T47D (cell line): ENCODE data around the gene CDC42SE2.
A peak's percentile ranks its signal among the peaks of the same experiment; 100 is the strongest.

ENCODE experiments used
- DNase-seq, 2 experiments: peaks; one replicate each; pipeline versions ENCODE4 v3.0.0 to v3.0.0-alpha.2; 2011 to 2012; ENCODE audit warnings: low read depth in 1 of 2, low spot score in 1 of 2
- JUND ChIP-seq: IDR thresholded peaks from 2 replicates; pipeline ENCODE4 v1.6.1; 2012; ENCODE audit warnings: low read depth
- in situ Hi-C: cut with HindIII; loops from 2 replicates; pipeline ENCODE4 v1.10.0; 2016; ENCODE audit warnings: low sequenced_read_pairs, low pct_unique_long_range_greater_than_20kb

Gene CDC42SE2

GRCh38 chr5:131413605-131414559 is 150.0 kb downstream of the CDC42SE2 start:
- DNase-seq: no peak
- in situ Hi-C loops: no loop called here
- no peak for TF ChIP-seq JUND

GRCh38 chr5:131416729-131417128 is 152.9 kb downstream of the CDC42SE2 start:
- no peak for TF ChIP-seq JUND
- no peak for DNase-seq
- in situ Hi-C loops: no loop called here

GRCh38 chr5:131417240-131417869 is 153.5 kb downstream of the CDC42SE2 start:
- DNase-seq: peak; percentile 25 to 79
- in situ Hi-C loops: no loop called here
- TF ChIP-seq JUND: no peak

GRCh38 chr5:131418846-131419245 is 155.0 kb downstream of the CDC42SE2 start:
- in situ Hi-C loops: no loop called here

GRCh38 chr5:131419877-131420276 is 156.0 kb downstream of the CDC42SE2 start:
- DNase-seq: no peak
- in situ Hi-C loops: no loop called here
- no peak for TF ChIP-seq JUND

More at GRCh38 chr5:131418846-131419245, 155.0 kb downstream of the CDC42SE2 start:
- no peak for TF ChIP-seq JUND
- DNase-seq: no peak

GRCh38 chr5:131423056-131423455 is 159.2 kb downstream of the CDC42SE2 start:
- in situ Hi-C loops: no loop called here
- no peak for TF ChIP-seq JUND
- DNase-seq: peak in 1 of 2 experiments; percentile 37

- TF ChIP-seq JUND: no peak
- in situ Hi-C loops: no loop called here
- no peak for DNase-seq
Observed at GRCh38 chr5:131426011-131426410, 162.2 kb downstream of the CDC42SE2 start.

GRCh38 chr5:131430794-131431193 is 166.9 kb downstream of the CDC42SE2 start:
- in situ Hi-C loops: no loop called here
- no peak for TF ChIP-seq JUND
- no peak for DNase-seq

- no peak for TF ChIP-seq JUND
- in situ Hi-C loops: no loop called here
- no peak for DNase-seq
Observed at GRCh38 chr5:131431794-131432193, 167.9 kb downstream of the CDC42SE2 start.

GRCh38 chr5:131433109-131433508 is 169.3 kb downstream of the CDC42SE2 start:
- DNase-seq: no peak
- in situ Hi-C loops: no loop called here
- no peak for TF ChIP-seq JUND

GRCh38 chr5:131436081-131436480 is 172.2 kb downstream of the CDC42SE2 start:
- no peak for TF ChIP-seq JUND
- no peak for DNase-seq
- in situ Hi-C loops: no loop called here

GRCh38 chr5:131441184-131441583 is 177.3 kb downstream of the CDC42SE2 start:
- in situ Hi-C loops: no loop called here
- TF ChIP-seq JUND: no peak
- no peak for DNase-seq
